Keratinocyte (primary cell): ENCODE results near the gene TMEM144.

Source experiments
- EZH2 ChIP-seq: IDR thresholded peaks from one replicate; pipeline ENCODE4 v1.6.1; 2012; ENCODE audit warnings: inconsistent platforms, mild to moderate bottlenecking, low read length, moderate library complexity
- TF ChIP-seq, protein P1 (sequence below), 3 experiments: IDR thresholded peaks in 1 of 3; conservative IDR thresholded peaks in 1 of 3; optimal IDR thresholded peaks in 1 of 3; 2 replicates in 2 of 3; 3 replicates in 1 of 3; pipeline versions ENCODE3 to v1.5.1; 2011; ENCODE audit warnings: low read length in 3 of 3, mild to moderate bottlenecking in 3 of 3, moderate library complexity in 2 of 3, control low read depth in 1 of 3, inconsistent platforms in 1 of 3; ENCODE audit not compliant: insufficient read depth in 2 of 3; ENCODE audit errors: extremely low read depth in 1 of 3

DNA sequence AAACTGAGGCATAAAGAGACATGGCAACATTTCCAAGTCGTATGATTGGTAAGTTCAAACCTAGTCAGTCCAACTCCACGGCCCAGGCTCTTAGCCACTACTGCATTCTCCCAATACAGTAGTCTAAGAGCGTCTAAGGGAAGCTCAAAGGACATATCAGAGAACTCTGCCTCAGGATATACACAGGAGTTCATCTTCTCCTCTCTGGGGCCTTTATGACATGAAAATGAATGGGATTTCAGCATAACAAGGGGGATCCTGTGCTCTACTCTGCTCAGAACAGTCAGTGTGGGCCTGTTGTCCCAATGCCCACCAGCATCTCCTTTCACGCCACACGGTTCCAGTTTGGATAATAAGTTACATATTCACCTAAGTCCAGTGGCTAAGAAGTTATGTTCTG lies 41.7 kb upstream of the TMEM144 start:
- TF ChIP-seq, protein P1, sequence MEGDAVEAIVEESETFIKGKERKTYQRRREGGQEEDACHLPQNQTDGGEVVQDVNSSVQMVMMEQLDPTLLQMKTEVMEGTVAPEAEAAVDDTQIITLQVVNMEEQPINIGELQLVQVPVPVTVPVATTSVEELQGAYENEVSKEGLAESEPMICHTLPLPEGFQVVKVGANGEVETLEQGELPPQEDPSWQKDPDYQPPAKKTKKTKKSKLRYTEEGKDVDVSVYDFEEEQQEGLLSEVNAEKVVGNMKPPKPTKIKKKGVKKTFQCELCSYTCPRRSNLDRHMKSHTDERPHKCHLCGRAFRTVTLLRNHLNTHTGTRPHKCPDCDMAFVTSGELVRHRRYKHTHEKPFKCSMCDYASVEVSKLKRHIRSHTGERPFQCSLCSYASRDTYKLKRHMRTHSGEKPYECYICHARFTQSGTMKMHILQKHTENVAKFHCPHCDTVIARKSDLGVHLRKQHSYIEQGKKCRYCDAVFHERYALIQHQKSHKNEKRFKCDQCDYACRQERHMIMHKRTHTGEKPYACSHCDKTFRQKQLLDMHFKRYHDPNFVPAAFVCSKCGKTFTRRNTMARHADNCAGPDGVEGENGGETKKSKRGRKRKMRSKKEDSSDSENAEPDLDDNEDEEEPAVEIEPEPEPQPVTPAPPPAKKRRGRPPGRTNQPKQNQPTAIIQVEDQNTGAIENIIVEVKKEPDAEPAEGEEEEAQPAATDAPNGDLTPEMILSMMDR (optimal IDR thresholded peaks at IDR 0.05 in 1 of 3, IDR thresholded peaks at IDR 0.05 in 1 of 3, conservative IDR thresholded peaks at IDR 0.05 in 1 of 3; ENCODE audit: extremely low read depth in 1 of 3, insufficient read depth in 2 of 3, low read length in 3 of 3), result no peak
- no peak for TF ChIP-seq EZH2
